Spleen (tissue), 11 donors: ENCODE data around the gene SLC17A4. TPM values are rescaled to one million over a fixed set of nuclear protein-coding genes. Genes with fewer than 3 reads are reported as not detected.

Experiments used
- DNase-seq: peaks from one replicate; pipeline ENCODE4 v3.0.0-alpha.2; 2020
- H3K27ac ChIP-seq, 8 donors: fragments of 200-600 bp; sonication (generic) in 7 of 8; 1 replicate in 4 of 8; 2 replicates in 4 of 8; pipeline versions ENCODE4 v1.5.0 to v1.8.0; 2016 to 2021; ENCODE audit warnings: inconsistent platforms in 4 of 8, mild to moderate bottlenecking in 4 of 8, moderate library complexity in 1 of 8
- H3K27me3 ChIP-seq, 7 donors: fragments of 200-600 bp; sonication (generic) in 6 of 7; replicated peaks in 1 of 7; 1 replicate in 4 of 7; 2 replicates in 3 of 7; pipeline versions ENCODE4 v1.5.0 to v1.8.0; 2016 to 2021; ENCODE audit warnings: inconsistent platforms in 3 of 7, mild to moderate bottlenecking in 1 of 7
- H3K36me3 ChIP-seq, 6 donors: fragments of 200-600 bp; sonication (generic) in 5 of 6; 1 replicate in 4 of 6; 2 replicates in 2 of 6; pipeline versions ENCODE4 v1.5.0 to v1.8.0; 2016 to 2021; ENCODE audit warnings: inconsistent platforms in 2 of 6
- H3K4me1 ChIP-seq, 6 donors: fragments of 200-600 bp; sonication (generic) in 5 of 6; 1 replicate in 3 of 6; 2 replicates in 3 of 6; pipeline versions ENCODE4 v1.5.0 to v1.8.0; 2016 to 2021; ENCODE audit warnings: inconsistent platforms in 3 of 6
- H3K4me3 ChIP-seq, 8 donors: fragments of 200-600 bp; sonication (generic) in 7 of 8; 1 replicate in 4 of 8; 2 replicates in 4 of 8; pipeline versions ENCODE4 v1.5.0 to v1.8.0; 2016 to 2021; ENCODE audit warnings: inconsistent platforms in 4 of 8, mild to moderate bottlenecking in 4 of 8, moderate library complexity in 2 of 8
- H3K9me3 ChIP-seq, 8 donors: fragments of 200-600 bp; sonication (generic) in 7 of 8; 1 replicate in 4 of 8; 2 replicates in 4 of 8; pipeline versions ENCODE4 v1.5.0 to v1.8.0; 2016 to 2021; ENCODE audit warnings: inconsistent platforms in 4 of 8
- POLR2A ChIP-seq, 3 donors: fragments of 450-650 bp; IDR thresholded peaks; one replicate each; pipeline ENCODE4 v1.5.1; 2017; ENCODE audit warnings: antibody characterized with exemption in 3 of 3, mild to moderate bottlenecking in 1 of 3
- POLR2AphosphoS5 ChIP-seq, 3 donors: sonication (generic); formaldehyde crosslinking; IDR thresholded peaks; one replicate each; pipeline ENCODE4 v1.5.1; 2017; ENCODE audit warnings: antibody characterized with exemption in 3 of 3
- WGBS, 5 donors: extraction: QIAGEN DNeasy Blood & Tissue Kit in 3 of 5; methylation state at CpG; one replicate each; pipeline versions ENCODE4 v1.1.5 to v1.1.7; 2013 to 2018; 5-methylcytosine and 5-hydroxymethylcytosine counted together
- intact Hi-C: fragments of 100-400 bp; cut with DNase I; formaldehyde crosslinking; loops from one replicate; pipeline ENCODE4 v1.15.0; 2023; ENCODE audit warnings: low total_unique reads
- polyA plus RNA-seq, 3 donors: library from polyadenylated mRNA; stranded (reverse); fragments of 200-250 nt; gene quantifications; one replicate each; pipeline ENCODE4 v1.2.1, GENCODE V29; 2013
- total RNA-seq, 7 donors: library from RNA; depleted of rRNA in 3 of 7; stranded (reverse); fragments of >200 nt in 3 of 7; fragmentation: NEBNext Ultra II Directional in 4 of 7; extraction: Animal tissue kit (Norgen Biotek cat#: 25700) in 4 of 7; gene quantifications; one replicate each; pipeline versions ENCODE4 v1.1.0 to v1.2.1, GENCODE V29; 2016 to 2021
- TF ChIP-seq, protein P1 (sequence below), 11 experiments: fragments of 200-600 bp in 7 of 11; fragments of 450-650 bp in 4 of 11; sonication (generic) in 4 of 11; IDR thresholded peaks in 8 of 11; conservative IDR thresholded peaks in 3 of 11; 1 replicate in 7 of 11; 2 replicates in 4 of 11; pipeline versions ENCODE4 v1.4.0 to v1.8.0; 2016 to 2021; ENCODE audit warnings: antibody characterized with exemption in 11 of 11, inconsistent platforms in 4 of 11, mild to moderate bottlenecking in 1 of 11
- donor health status: healthy with polysubstance abuse.
- donor health status: DM: no; HTN: no; CAD: no; lungs with moderate emphysema.
- donor health status: DM: no; HTN: no; CAD: no.
- donor health status: Bipolar disorder and iron deficiency.
- donor health status: healthy.
- donor health status: DM: no; HTN: no; CAD: no.
- donor health status: DM: yes; HTN: yes; CAD: no.

The SLC17A4 gene
- total and polyA plus RNA-seq, 10 donors, result not detected

DNA sequence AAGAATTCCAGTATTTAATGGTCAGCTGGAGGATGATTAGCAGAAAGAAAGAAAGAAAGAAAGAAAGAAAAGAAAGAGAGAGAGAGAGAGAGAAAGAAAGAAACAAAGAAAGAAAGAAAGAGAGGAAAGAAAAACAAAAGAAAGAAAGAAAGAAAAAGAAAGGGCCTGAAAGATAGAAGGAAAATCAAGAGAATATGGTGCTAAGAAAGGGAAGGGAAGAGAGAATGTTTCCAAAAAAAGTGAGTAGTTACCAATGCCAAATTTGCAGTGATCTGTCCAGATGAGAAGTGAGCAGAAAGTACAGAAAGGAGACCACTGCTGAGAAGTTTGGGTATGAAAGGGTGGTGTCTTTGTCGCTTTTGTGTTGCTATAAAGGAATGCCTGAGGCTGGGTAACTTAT lies 26.6 kb downstream of the SLC17A4 start:
- intact Hi-C loops, result no loop called here
- TF ChIP-seq POLR2A (IDR thresholded peaks at IDR 0.05) (no peak), POLR2AphosphoS5 (IDR thresholded peaks at IDR 0.05) (no peak)
- TF ChIP-seq, protein P1, sequence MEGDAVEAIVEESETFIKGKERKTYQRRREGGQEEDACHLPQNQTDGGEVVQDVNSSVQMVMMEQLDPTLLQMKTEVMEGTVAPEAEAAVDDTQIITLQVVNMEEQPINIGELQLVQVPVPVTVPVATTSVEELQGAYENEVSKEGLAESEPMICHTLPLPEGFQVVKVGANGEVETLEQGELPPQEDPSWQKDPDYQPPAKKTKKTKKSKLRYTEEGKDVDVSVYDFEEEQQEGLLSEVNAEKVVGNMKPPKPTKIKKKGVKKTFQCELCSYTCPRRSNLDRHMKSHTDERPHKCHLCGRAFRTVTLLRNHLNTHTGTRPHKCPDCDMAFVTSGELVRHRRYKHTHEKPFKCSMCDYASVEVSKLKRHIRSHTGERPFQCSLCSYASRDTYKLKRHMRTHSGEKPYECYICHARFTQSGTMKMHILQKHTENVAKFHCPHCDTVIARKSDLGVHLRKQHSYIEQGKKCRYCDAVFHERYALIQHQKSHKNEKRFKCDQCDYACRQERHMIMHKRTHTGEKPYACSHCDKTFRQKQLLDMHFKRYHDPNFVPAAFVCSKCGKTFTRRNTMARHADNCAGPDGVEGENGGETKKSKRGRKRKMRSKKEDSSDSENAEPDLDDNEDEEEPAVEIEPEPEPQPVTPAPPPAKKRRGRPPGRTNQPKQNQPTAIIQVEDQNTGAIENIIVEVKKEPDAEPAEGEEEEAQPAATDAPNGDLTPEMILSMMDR (IDR thresholded peaks at IDR 0.05 in 8 of 11, conservative IDR thresholded peaks at IDR 0.05 in 3 of 11), result no peak
- Histone ChIP-seq H3K36me3 (no peaks in the 10 kb centered on the region), H3K4me1 (no peaks in the 10 kb centered on the region), H3K9me3 (no peaks in the 10 kb centered on the region), H3K27ac (no peak overlapping the region), H3K4me3 (no peak overlapping the region), H3K27me3 (peaks cover 0 to 5% (median 0%) of the 10 kb centered on the region in 7 donors)
- no peak for DNase-seq
- 87 to 96% (median 91%) methylated on average over 1 of the region's 1 CpG for WGBS, 5 donors

DNA sequence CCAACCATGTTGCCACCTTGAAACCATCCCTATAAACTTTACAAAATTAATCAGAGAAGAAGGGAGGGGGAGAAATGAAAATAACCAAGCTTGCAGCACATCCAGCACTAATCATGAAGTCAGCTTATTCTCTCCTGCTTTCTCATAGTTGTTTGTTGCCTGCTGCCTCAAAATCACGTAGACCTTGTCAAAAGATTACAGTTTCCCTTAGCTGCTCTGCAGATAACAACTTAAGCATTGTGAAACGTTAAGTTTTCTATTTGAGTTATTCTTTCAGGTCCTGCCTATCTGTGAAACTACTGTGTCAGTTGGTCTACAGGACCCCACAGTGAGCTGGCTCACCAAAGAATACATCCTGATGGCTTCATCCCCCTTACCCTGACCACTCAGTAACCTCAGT lies 32.9 kb downstream of the SLC17A4 start:
- intact Hi-C loops, result no loop called here
- no peak for DNase-seq
- no peaks in the 10 kb centered on the region for H3K4me1 ChIP-seq
- 70 to 89% (median 79%) methylated on average over 2 of the region's 2 CpGs for WGBS, 5 donors
- H3K27me3 ChIP-seq, result no peaks in the 10 kb centered on the region
- no peaks in the 10 kb centered on the region for H3K9me3 ChIP-seq
- no peak overlapping the region for H3K4me3 ChIP-seq
- no peaks in the 10 kb centered on the region for H3K36me3 ChIP-seq
- no peak for TF ChIP-seq POLR2A (IDR thresholded peaks at IDR 0.05)
- TF ChIP-seq, protein P1 (IDR thresholded peaks at IDR 0.05 in 8 of 11, conservative IDR thresholded peaks at IDR 0.05 in 3 of 11), result no peak
- TF ChIP-seq POLR2AphosphoS5 (IDR thresholded peaks at IDR 0.05), result no peak
- no peak overlapping the region for H3K27ac ChIP-seq

DNA sequence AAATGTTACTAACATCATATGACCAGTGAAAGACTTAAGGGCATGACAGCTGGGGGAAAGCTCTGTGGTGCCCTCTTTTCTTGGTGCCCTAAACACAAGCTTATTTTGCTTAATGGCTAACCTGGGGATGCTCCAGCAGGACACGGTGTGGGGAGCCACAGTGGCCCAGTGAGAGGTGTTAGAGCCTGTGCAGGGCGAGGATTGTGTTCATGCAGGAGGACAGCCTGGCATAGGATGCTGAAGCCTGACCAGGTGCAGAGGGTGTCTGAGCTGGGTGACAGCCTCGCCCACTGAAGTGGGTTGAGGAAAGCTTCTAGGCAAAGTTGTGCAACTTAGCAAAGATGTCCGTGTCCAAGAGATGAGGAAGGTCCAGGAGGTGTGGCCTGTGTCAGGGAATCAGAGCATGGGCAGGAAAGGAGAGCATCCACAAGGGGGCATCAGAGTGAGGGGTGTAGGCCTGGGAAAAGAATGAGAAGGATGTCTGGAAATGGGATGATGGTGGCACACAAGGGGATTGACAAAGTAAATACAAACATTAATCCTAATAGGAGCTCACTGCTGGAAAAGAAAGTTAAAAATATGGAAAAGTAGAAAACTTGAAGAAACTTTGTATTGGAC lies 33.9 kb downstream of the SLC17A4 start:
- TF ChIP-seq POLR2A (IDR thresholded peaks at IDR 0.05) (no peak), POLR2AphosphoS5 (IDR thresholded peaks at IDR 0.05) (no peak)
- TF ChIP-seq, protein P1 (IDR thresholded peaks at IDR 0.05 in 8 of 11, conservative IDR thresholded peaks at IDR 0.05 in 3 of 11), result peak; percentile 9 to 63 (median 52)
- Histone ChIP-seq H3K4me3 (no peak overlapping the region), H3K36me3 (no peaks in the 10 kb centered on the region), H3K27ac (no peak overlapping the region), H3K4me1 (no peaks in the 10 kb centered on the region), H3K9me3 (no peaks in the 10 kb centered on the region), H3K27me3 (no peaks in the 10 kb centered on the region)
- no peak for DNase-seq
- WGBS, 5 donors, result 56 to 72% (median 64%) methylated on average over 4 of the region's 4 CpGs
- intact Hi-C loops, result no loop called here

DNA sequence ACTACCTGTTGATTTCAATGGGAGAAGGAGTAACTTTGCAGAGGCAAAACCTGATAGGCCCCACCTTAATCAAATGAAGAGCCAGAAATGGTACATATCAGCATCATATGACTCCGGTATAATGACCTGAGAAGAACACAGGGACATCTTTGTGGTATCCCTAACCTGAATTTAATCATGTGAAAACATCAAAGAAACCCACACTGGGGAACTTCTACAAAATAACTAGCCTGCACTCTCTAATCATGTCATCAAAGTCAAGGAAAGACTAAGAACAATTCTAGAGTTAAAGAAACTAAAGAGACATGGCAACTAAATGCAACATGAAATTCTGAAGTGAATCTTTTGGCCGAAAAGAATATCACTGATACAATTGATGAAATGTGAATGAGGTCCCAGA lies 34.9 kb downstream of the SLC17A4 start:
- Histone ChIP-seq H3K4me1 (no peaks in the 10 kb centered on the region), H3K36me3 (no peaks in the 10 kb centered on the region), H3K27me3 (no peaks in the 10 kb centered on the region), H3K4me3 (no peak overlapping the region), H3K27ac (no peak overlapping the region), H3K9me3 (no peaks in the 10 kb centered on the region)
- 78 to 92% (median 82%) methylated on average over 2 of the region's 2 CpGs for WGBS, 5 donors
- intact Hi-C loops, result no loop called here
- TF ChIP-seq POLR2A (IDR thresholded peaks at IDR 0.05), result no peak
- TF ChIP-seq, protein P1 (IDR thresholded peaks at IDR 0.05 in 8 of 11, conservative IDR thresholded peaks at IDR 0.05 in 3 of 11), result no peak
- TF ChIP-seq POLR2AphosphoS5 (IDR thresholded peaks at IDR 0.05), result no peak
- no peak for DNase-seq
